Measurements from ENCODE around the gene BMI1. TPM values are rescaled to one million over a fixed set of nuclear protein-coding genes. Genes with fewer than 3 reads are reported as not detected.

The BMI1 gene
- total RNA-seq, 3 donors from 2014 or later (not counting 1 experiment from before 2014, with no cell fraction given) = 60.5 to 69.8 (median 66.4) TPM

- peaks cover 27% of the 10 kb centered on the region for H3K27me3 ChIP-seq (ENCODE audit: control insufficient read depth, insufficient read depth, low read length)
- H3K27me3 Mint-ChIP-seq (ENCODE audit: low read depth in 2 of 2) = peaks cover 16 to 30% of the 10 kb centered on the region in 2 donors
- ATAC-seq = no peak
These were observed 1.8 kb downstream of the BMI1 start for GRCh38 chr10:22322641-22323160.

GRCh38 chr10:22323538-22324305, 2.8 kb downstream of the BMI1 start:
- Histone ChIP-seq H3K4me3 (ENCODE audit: low read length) (no peak overlapping the region), H3K27me3 (ENCODE audit: control insufficient read depth, insufficient read depth, low read length) (peaks cover 27% of the 10 kb centered on the region), H3K9me3 (ENCODE audit: control insufficient read depth, insufficient read depth, low read length) (no peaks in the 10 kb centered on the region), H3K27ac (ENCODE audit: low read length) (no peak overlapping the region), H3K4me1 (ENCODE audit: control insufficient read depth, insufficient read depth, low read length) (peaks cover 24% of the 10 kb centered on the region), H3K36me3 (ENCODE audit: control insufficient read depth, insufficient read depth, low read length) (peaks cover 6% of the 10 kb centered on the region)
- no peak for DNase-seq
- TF ChIP-seq CTCF (IDR thresholded peaks at IDR 0.05) = no peak
- Mint-ChIP-seq H3K36me3 (no peaks in the 10 kb centered on the region), H3K27me3 (ENCODE audit: low read depth in 2 of 2) (peaks cover 16 to 30% of the 10 kb centered on the region in 2 donors), H3K27ac (peak overlapping the region in 1 of 2 donors; percentile 41), H3K4me3 (peak overlapping the region; percentile 91), H3K9me3 (no peaks in the 10 kb centered on the region), H3K4me1 (peaks cover 41 to 51% of the 10 kb centered on the region in 2 donors)
- ATAC-seq = no peak
- intact Hi-C loops (cut with micrococcal nuclease) = loop anchor here (5.0 to 10.0 kb wide), 2 partner anchors 321 to 391 kb away; partner anchors contain the start of genes DNAJC1 and PIP4K2A
- 77% methylated on average over 4 of the region's 5 CpGs for WGBS (ENCODE audit: insufficient coverage)

More at GRCh38 chr10:22322641-22323160, 1.8 kb downstream of the BMI1 start:
- Histone ChIP-seq H3K9me3 (ENCODE audit: control insufficient read depth, insufficient read depth, low read length) (no peaks in the 10 kb centered on the region), H3K4me3 (ENCODE audit: low read length) (no peak overlapping the region), H3K36me3 (ENCODE audit: control insufficient read depth, insufficient read depth, low read length) (peaks cover 3% of the 10 kb centered on the region), H3K27ac (ENCODE audit: low read length) (no peak overlapping the region), H3K4me1 (ENCODE audit: control insufficient read depth, insufficient read depth, low read length) (peaks cover 24% of the 10 kb centered on the region)
- WGBS (ENCODE audit: insufficient coverage) = 64% methylated on average over 3 of the region's 5 CpGs
- Mint-ChIP-seq H3K36me3 (no peaks in the 10 kb centered on the region), H3K4me1 (peaks cover 41 to 52% of the 10 kb centered on the region in 2 donors), H3K4me3 (peak overlapping the region; percentile 91), H3K27ac (peak overlapping the region; percentile 73 to 89), H3K9me3 (no peaks in the 10 kb centered on the region)
- no peak for DNase-seq
- intact Hi-C loops (cut with micrococcal nuclease) = loop anchor here (5.0 to 10.0 kb wide), 2 partner anchors 320 to 392 kb away; partner anchors contain the start of genes DNAJC1 and PIP4K2A
- no peak for TF ChIP-seq CTCF (IDR thresholded peaks at IDR 0.05)

- 40% methylated on average over 1 of the region's 4 CpGs for WGBS (ENCODE audit: insufficient coverage)
- DNase-seq (no peak), ATAC-seq (no peak)
- H3K27me3 ChIP-seq (ENCODE audit: control insufficient read depth, insufficient read depth, low read length) = peaks cover 27% of the 10 kb centered on the region
- Mint-ChIP-seq H3K4me3 (peak overlapping the region; percentile 91), H3K27ac (peak overlapping the region; percentile 41 to 77), H3K36me3 (peaks cover 3% of the 10 kb centered on the region), H3K4me1 (peaks cover 41 to 51% of the 10 kb centered on the region in 2 donors), H3K27me3 (ENCODE audit: low read depth in 2 of 2) (peaks cover 16 to 30% of the 10 kb centered on the region in 2 donors), H3K9me3 (no peaks in the 10 kb centered on the region)
- TF ChIP-seq CTCF (IDR thresholded peaks at IDR 0.05) = no peak
- peaks cover 11% of the 10 kb centered on the region for H3K36me3 ChIP-seq (ENCODE audit: control insufficient read depth, insufficient read depth, low read length)
- H3K4me3 ChIP-seq (ENCODE audit: low read length) = peak overlapping the region; percentile 49
- intact Hi-C loops (cut with micrococcal nuclease) = loop anchor here (5.0 to 10.0 kb wide), 2 partner anchors 322 to 390 kb away; partner anchors contain the start of genes DNAJC1 and PIP4K2A
- peaks cover 24% of the 10 kb centered on the region for H3K4me1 ChIP-seq (ENCODE audit: control insufficient read depth, insufficient read depth, low read length)
- H3K9me3 ChIP-seq (ENCODE audit: control insufficient read depth, insufficient read depth, low read length) = no peaks in the 10 kb centered on the region
- H3K27ac ChIP-seq (ENCODE audit: low read length) = no peak overlapping the region
These were observed 3.5 kb downstream of the BMI1 start for GRCh38 chr10:22324413-22324812.
